A204.1 (cell line): ENCODE data around the gene AGTPBP1.
"Not testable (repeated sequence)": the region's sequence is repeated elsewhere in the genome, so short reads cannot be mapped to it uniquely, and the experiment has no call there.

Experiments
- FAIRE-seq: peaks from 2 replicates; lab custom pipeline; 2012; peaks lifted over from hg19 to GRCh38; lab: Jason Lieb, UNC

Gene AGTPBP1

GRCh38 chr9:85741875-85742596 lies at the start of gene AGTPBP1:
TSS of gene AGTPBP1 (minus strand) at chr9:85741954. CDS start at chr9:85712533, 29,421 bp downstream.
- no peak for FAIRE-seq

GRCh38 chr9:85786116-85786515 lies 44.4 kb upstream of the AGTPBP1 start:
- peak; percentile 97 for FAIRE-seq

GRCh38 chr9:85773844-85774243 lies 32.1 kb upstream of the AGTPBP1 start:
- FAIRE-seq = not testable (repeated sequence)

- FAIRE-seq = not testable (repeated sequence)
These were observed 20.0 kb upstream of the AGTPBP1 start for GRCh38 chr9:85761802-85762201.

GRCh38 chr9:85757716-85758115 lies 16.0 kb upstream of the AGTPBP1 start:
- not testable (repeated sequence) for FAIRE-seq

- not testable (repeated sequence) for FAIRE-seq
These were observed 14.5 kb upstream of the AGTPBP1 start for GRCh38 chr9:85756216-85756615.

- FAIRE-seq = no peak
These were observed 4.6 kb upstream of the AGTPBP1 start for GRCh38 chr9:85746309-85746708.

- FAIRE-seq = no peak
These were observed 3.4 kb upstream of the AGTPBP1 start for GRCh38 chr9:85745203-85745602.

- FAIRE-seq = no peak
These were observed 2.7 kb upstream of the AGTPBP1 start for GRCh38 chr9:85744480-85744879.

- FAIRE-seq = no peak
These were observed 1.7 kb upstream of the AGTPBP1 start for GRCh38 chr9:85743275-85744128.

GRCh38 chr9:85742597-85742936 lies 813 bp upstream of the AGTPBP1 start:
- FAIRE-seq = no peak

GRCh38 chr9:85741095-85741874 lies 469 bp downstream of the AGTPBP1 start:
- FAIRE-seq = no peak

GRCh38 chr9:85740787-85741094 lies 1.0 kb downstream of the AGTPBP1 start:
- FAIRE-seq = no peak

- no peak for FAIRE-seq
These were observed 3.2 kb downstream of the AGTPBP1 start for GRCh38 chr9:85738509-85738908.

- FAIRE-seq = no peak
These were observed 4.1 kb downstream of the AGTPBP1 start for GRCh38 chr9:85737671-85738070.

GRCh38 chr9:85730916-85731630 lies 10.7 kb downstream of the AGTPBP1 start:
- no peak for FAIRE-seq

GRCh38 chr9:85729882-85730281 lies 11.9 kb downstream of the AGTPBP1 start:
- no peak for FAIRE-seq

- no peak for FAIRE-seq
These were observed 14.3 kb downstream of the AGTPBP1 start for GRCh38 chr9:85727500-85727899.

GRCh38 chr9:85726737-85727136 lies 15.0 kb downstream of the AGTPBP1 start:
- FAIRE-seq = no peak

GRCh38 chr9:85723215-85723614 lies 18.5 kb downstream of the AGTPBP1 start:
- FAIRE-seq = no peak

- FAIRE-seq = not testable (repeated sequence)
These were observed 22.3 kb downstream of the AGTPBP1 start for GRCh38 chr9:85719411-85719810.

- not testable (repeated sequence) for FAIRE-seq
These were observed 23.9 kb downstream of the AGTPBP1 start for GRCh38 chr9:85717818-85718217.
